ENCODE results near the gene SERPINE3.

The SERPINE3 gene

DNA sequence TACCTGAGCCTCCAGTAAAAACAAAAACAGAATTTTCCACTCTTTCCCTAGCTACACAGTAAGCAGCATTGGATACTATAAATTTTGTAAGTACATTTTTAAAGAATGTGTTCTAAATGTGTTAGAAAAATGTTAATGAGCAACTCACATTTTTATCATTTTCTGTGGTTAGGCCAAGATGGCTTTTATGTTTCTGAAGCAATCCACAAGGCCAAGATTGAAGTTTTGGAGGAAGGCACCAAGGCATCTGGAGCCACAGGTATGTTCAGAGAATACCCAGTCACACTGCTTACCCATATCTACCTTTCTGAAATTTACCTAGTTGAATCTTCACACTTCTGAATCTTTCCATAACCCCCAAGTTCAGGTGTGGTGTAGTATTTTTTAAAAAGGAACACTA, 21.6 kb downstream of the SERPINE3 start:
- no peak for DNase-seq
- Histone ChIP-seq H3K4me1 (ENCODE audit: insufficient read depth, low read length) (no peaks in the 10 kb centered on the region), H3K36me3 (ENCODE audit: insufficient read depth, low read length) (peaks cover 24% of the 10 kb centered on the region), H3K27me3 (ENCODE audit: insufficient read depth, low read length, poor library complexity) (no peaks in the 10 kb centered on the region), H3K4me2 (ENCODE audit: insufficient read depth, low read length) (no peak overlapping the region), H3K9ac (ENCODE audit: low read depth, low read length) (no peak overlapping the region), H3K4me3 (ENCODE audit: low read depth in 1 of 2, low read length in 2 of 2) (no peak overlapping the region), H3K9me3 (ENCODE audit: insufficient read depth, low read length, severe bottlenecking) (no peaks in the 10 kb centered on the region), H2AFZ (ENCODE audit: low read depth, low read length) (no peak overlapping the region), H3K79me2 (ENCODE audit: insufficient read depth, low read length) (no peaks in the 10 kb centered on the region), H3K27ac (ENCODE audit: low read length) (no peak overlapping the region), H4K20me1 (ENCODE audit: insufficient read depth, low read length) (no peaks in the 10 kb centered on the region)
- no peak for ATAC-seq (ENCODE audit: insufficient read depth, low read depth)
- TF ChIP-seq, protein P1, sequence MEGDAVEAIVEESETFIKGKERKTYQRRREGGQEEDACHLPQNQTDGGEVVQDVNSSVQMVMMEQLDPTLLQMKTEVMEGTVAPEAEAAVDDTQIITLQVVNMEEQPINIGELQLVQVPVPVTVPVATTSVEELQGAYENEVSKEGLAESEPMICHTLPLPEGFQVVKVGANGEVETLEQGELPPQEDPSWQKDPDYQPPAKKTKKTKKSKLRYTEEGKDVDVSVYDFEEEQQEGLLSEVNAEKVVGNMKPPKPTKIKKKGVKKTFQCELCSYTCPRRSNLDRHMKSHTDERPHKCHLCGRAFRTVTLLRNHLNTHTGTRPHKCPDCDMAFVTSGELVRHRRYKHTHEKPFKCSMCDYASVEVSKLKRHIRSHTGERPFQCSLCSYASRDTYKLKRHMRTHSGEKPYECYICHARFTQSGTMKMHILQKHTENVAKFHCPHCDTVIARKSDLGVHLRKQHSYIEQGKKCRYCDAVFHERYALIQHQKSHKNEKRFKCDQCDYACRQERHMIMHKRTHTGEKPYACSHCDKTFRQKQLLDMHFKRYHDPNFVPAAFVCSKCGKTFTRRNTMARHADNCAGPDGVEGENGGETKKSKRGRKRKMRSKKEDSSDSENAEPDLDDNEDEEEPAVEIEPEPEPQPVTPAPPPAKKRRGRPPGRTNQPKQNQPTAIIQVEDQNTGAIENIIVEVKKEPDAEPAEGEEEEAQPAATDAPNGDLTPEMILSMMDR (IDR thresholded peaks at IDR 0.05; ENCODE audit: borderline replicate concordance, extremely low read depth, low read length, poor library complexity, severe bottlenecking) = no peak
- TF ChIP-seq EZH2 (IDR thresholded peaks at IDR 0.05; ENCODE audit: borderline replicate concordance, low read depth, low read length, severe bottlenecking) = no peak

DNA sequence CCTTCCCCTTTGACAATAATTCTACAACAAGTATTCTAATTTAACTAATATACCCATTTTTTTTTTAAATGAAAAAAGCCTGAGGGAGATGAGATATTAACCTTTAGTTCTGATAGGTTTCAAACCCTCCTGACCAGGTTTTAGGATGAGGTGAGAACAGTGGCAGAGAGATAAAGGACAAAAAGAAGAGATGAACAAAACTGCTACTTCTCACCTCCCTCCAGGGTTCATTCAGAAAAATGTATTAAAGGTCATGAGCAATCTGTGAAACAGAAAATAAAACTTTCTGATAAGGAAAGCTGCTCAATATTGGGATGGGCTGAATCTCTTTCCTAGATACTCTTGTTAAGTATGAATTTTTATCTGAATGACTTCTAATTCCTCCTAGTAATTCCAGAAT, 24.1 kb downstream of the SERPINE3 start:
- TF ChIP-seq, protein P1 (IDR thresholded peaks at IDR 0.05; ENCODE audit: borderline replicate concordance, extremely low read depth, low read length, poor library complexity, severe bottlenecking) = no peak
- no peak for TF ChIP-seq EZH2 (IDR thresholded peaks at IDR 0.05; ENCODE audit: borderline replicate concordance, low read depth, low read length, severe bottlenecking)
- no peak for DNase-seq
- Histone ChIP-seq H3K4me1 (ENCODE audit: insufficient read depth, low read length) (no peaks in the 10 kb centered on the region), H3K36me3 (ENCODE audit: insufficient read depth, low read length) (peaks cover 47% of the 10 kb centered on the region), H3K27ac (ENCODE audit: low read length) (no peak overlapping the region), H3K9ac (ENCODE audit: low read depth, low read length) (no peak overlapping the region), H3K27me3 (ENCODE audit: insufficient read depth, low read length, poor library complexity) (no peaks in the 10 kb centered on the region), H3K79me2 (ENCODE audit: insufficient read depth, low read length) (no peaks in the 10 kb centered on the region), H3K4me3 (ENCODE audit: low read depth in 1 of 2, low read length in 2 of 2) (no peak overlapping the region), H3K4me2 (ENCODE audit: insufficient read depth, low read length) (no peak overlapping the region), H2AFZ (ENCODE audit: low read depth, low read length) (no peak overlapping the region), H3K9me3 (ENCODE audit: insufficient read depth, low read length, severe bottlenecking) (no peaks in the 10 kb centered on the region), H4K20me1 (ENCODE audit: insufficient read depth, low read length) (no peaks in the 10 kb centered on the region)
- ATAC-seq (ENCODE audit: insufficient read depth, low read depth) = no peak

DNA sequence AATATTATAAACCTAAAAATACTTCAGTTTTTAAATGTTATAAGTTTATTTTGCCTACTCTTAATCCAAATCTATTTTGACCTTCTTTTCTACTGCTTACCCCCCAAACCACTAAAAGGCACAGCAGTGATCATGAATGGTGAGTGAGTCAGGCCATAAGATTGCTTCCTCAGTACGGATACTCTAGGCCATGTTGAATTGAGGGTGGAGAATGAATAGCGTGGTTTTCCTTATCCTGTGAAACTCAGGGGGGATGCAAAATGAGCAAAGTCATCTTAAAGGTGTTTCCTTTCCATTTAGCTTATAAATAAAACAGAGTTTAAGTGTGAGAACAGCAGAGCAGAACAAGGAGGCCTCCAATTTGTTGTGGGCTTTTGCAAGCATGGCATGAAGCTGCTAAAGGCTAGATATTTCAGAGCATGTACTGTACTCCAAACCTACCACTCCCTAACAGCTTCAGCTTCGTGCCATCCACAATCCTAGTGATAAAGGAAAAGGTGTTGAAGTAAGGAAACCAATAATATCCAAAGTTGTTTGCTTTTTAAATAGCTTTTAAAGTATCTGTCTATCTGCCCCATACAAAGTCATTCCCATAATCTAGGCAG, 25.0 kb downstream of the SERPINE3 start:
- Histone ChIP-seq H3K27me3 (ENCODE audit: insufficient read depth, low read length, poor library complexity) (no peaks in the 10 kb centered on the region), H3K9me3 (ENCODE audit: insufficient read depth, low read length, severe bottlenecking) (no peaks in the 10 kb centered on the region), H2AFZ (ENCODE audit: low read depth, low read length) (no peak overlapping the region), H3K79me2 (ENCODE audit: insufficient read depth, low read length) (no peaks in the 10 kb centered on the region), H3K9ac (ENCODE audit: low read depth, low read length) (no peak overlapping the region), H3K27ac (ENCODE audit: low read length) (no peak overlapping the region), H3K36me3 (ENCODE audit: insufficient read depth, low read length) (peaks cover 54% of the 10 kb centered on the region), H4K20me1 (ENCODE audit: insufficient read depth, low read length) (no peaks in the 10 kb centered on the region), H3K4me1 (ENCODE audit: insufficient read depth, low read length) (no peaks in the 10 kb centered on the region), H3K4me3 (ENCODE audit: low read depth in 1 of 2, low read length in 2 of 2) (no peak overlapping the region), H3K4me2 (ENCODE audit: insufficient read depth, low read length) (no peak overlapping the region)
- ATAC-seq (ENCODE audit: insufficient read depth, low read depth) (no peak), DNase-seq (no peak)
- no peak for TF ChIP-seq EZH2 (IDR thresholded peaks at IDR 0.05; ENCODE audit: borderline replicate concordance, low read depth, low read length, severe bottlenecking)
- TF ChIP-seq, protein P1 (IDR thresholded peaks at IDR 0.05; ENCODE audit: borderline replicate concordance, extremely low read depth, low read length, poor library complexity, severe bottlenecking) = no peak
